ENCODE results near the gene TTBK2.

Gene TTBK2

DNA sequence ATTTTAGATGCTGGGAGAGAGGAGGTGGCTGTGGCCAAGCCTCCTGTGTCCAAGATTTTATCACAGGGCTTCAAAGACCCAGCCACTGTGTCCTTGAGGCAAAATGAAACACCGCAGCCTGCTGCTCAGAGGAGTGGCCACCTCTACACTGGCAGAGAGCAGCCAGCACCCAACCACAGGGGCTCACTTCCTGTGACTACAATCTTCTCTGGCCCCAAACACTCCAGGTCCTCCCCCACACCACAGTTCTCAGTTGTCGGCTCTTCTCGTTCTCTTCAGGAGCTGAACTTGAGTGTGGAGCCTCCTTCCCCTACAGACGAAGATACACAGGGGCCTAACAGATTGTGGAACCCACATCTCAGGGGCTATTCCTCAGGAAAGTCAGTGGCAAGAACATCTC is 229.3 kb downstream of the TTBK2 start:
- DNase-seq (ENCODE audit: low read depth): no peak
